ENCODE measurements around the gene SLC66A2.
A peak's percentile ranks its signal among the peaks of the same experiment; 100 is the strongest.

SLC66A2 gene

DNA sequence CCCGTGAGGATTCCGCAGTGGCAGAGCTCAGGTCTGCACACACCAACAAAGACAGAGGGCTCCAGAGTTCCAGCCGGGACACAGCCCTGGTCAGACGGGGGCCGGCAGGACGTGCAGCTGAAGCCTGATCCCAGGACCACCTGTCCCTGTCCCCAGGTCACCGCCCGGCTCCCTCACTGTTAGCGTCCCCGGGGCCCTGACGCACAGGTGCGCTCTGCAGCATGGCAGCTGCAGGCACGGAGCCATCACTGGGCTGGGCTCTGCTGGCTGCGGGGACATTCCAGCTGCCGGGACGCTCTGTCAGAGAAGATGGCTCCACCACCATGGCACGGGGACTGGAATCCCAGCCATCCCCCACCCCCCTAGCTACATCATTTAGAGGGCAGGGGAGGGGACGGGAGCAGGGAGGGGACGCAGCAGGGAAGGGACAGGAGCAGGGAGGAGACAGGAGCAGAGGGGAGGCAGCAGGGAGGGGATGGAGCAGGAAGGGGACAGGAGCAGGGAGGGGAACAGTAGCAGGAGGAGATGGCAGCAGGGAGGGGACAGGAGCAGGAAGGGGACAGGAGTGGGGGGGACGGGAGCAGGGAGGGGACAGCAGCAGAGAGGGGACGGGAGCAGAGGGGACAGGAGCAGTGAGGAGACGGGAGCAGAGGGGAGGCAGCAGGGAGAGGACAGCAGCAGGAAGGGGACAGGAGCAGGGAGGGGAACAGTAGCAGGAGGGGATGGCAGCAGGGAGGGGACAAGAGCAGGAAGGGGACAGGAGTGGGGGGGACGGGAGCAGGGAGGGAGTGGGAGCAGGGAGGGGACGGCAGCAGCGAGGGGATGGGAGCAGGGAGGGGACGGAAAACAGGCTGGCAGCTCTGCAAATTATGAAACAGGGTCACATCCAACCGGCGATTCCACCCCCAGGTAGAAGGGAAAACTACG lies 39.8 kb downstream of the SLC66A2 start:
- in situ Hi-C loops (cut with MboI; ENCODE audit: low pct_unique_long_range_greater_than_20kb, low sequenced_read_pairs): no loop called here
- no peak for DNase-seq

DNA sequence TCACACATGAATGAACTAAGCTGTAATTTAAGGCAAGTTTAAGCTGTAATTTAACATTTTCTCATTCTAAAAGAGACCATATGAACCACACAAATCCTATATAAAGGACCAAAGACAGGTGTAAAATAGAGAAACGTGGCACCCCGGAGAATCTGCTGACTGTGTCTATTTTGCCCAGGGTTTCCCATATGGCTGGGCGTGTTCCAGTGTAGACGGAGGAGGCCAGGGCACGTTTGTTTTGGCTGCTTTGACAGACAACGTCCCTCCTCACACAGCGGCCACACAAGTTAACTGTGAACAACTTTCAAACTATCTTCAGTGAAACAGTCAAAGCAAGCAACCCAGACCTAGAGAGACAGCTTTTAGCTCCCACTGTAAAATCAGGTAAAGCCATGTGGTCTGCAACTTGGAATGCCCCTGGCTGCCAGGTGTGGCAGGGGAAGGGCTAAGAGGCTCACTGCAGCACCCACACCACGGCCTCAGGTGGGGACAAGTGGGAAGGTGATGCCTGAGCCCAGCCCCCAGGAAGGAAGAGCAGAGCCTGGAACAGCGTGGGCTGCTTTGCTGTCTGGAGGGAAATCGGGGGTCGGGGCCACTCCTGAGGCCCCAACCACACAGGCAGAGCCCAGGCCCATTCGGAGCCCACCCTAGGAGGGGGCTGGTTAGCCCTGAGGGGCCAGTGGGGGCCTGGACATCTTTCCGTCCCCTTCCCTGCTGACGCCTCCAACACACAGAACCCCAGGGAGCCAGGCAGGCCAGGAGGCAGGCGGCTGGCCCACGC lies 40.7 kb downstream of the SLC66A2 start:
- in situ Hi-C loops (cut with MboI; ENCODE audit: low pct_unique_long_range_greater_than_20kb, low sequenced_read_pairs): no loop called here

DNA sequence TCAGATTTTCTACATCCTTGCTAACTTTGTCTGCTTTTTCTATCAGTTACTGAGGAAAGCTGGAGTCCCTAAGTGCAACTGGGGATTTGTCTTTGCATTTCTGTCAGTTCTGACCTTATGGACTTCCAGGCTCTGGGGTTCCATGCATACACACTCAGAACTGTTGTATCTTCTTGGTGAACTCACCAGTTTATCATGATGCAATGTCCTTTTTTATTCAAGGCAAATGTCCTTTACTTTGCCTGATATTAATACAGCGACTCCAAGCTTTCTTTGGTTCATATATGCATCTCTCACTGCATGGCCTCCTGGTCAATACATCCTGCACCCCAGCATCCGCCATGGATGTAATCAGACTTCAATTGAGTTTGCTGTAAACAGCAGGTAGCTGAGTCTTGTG lies 44.7 kb downstream of the SLC66A2 start:
- no peak for DNase-seq
- in situ Hi-C loops (cut with MboI; ENCODE audit: low pct_unique_long_range_greater_than_20kb, low sequenced_read_pairs): no loop called here

More for the DNA sequence above, 40.7 kb downstream of the SLC66A2 start:
- no peak for DNase-seq

DNA sequence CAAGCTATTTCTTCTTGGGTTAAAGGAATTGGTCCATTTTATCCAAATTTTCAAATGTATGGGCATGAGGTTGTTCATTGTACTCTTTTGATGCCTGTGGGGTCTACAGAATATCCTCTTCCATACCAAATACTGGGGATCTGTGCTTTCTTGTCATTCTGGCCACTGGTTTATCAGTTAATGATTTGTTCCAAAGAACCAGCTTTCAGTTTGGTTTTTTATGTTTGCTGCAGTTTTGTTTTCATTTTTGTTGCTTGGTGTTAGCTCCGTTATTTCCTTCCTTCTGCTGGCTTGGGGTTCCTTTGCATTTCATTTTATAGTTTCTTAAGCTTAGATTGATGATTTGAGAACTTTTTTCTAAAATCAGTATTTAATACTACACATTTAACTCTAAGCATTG lies 45.5 kb downstream of the SLC66A2 start:
- in situ Hi-C loops (cut with MboI; ENCODE audit: low pct_unique_long_range_greater_than_20kb, low sequenced_read_pairs): no loop called here
- no peak for DNase-seq

DNA sequence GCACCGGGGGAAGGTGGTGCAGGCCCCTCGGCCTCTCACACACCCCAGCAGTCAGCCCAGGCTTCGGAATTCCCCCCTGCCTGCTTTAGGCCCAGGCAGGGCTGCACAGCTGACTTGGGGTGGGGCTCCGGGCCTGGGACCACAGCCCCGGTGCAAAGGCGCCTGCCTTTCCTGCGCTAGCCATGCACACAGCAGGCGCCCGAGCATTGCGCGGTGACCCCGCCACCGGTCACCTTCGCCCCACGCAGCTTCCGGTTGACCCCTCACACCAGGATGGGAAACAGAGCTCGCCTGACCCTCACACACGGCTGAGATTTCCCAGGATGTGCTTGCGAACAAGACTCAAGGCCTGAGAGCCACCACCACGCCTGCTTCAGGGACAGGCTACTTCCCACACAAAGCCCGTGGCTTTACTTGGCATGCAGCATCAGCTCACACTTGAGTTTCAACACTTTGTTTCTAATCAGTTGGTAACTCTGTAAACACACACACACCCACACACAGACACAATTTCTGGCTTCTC lies 46.0 kb downstream of the SLC66A2 start:
- no peak for DNase-seq

DNA sequence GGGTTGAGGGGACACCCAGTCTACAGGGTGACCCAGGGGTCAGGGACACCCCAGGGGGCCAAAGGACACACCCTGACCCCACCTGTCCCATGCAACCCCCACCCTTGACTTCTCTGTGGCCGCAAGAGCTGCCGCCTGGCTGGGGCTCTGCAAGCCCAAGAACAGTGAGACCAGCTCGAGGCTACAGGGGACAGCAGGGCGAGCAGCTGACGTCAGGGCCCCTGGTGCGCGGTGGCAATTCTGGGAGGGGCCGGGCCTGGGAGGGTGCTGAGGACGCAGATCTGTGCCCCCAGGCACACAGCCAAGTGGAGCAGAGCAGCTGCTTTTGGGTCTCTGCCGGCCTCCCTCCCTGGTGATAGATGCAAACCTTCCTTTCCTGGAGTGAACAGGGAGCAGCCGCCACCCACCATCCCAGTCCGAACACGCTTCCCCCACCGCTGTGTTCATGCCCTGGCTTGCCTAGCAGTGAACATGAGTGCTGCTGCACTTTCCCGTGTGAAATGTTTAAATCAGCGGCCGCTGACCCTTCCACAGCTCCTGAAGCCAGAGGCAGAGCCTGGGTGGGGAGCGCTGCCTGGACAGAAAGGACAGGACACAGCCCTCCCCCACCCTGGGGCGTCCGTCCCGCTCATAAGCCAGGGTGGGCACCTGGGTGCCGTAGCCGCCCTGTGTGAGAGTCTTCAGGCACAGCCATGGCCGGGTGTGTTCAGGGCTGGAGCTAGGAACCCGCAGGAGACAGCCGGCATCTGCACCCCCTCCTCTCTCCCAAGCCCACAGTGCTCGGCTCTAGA lies 46.9 kb downstream of the SLC66A2 start:
- DNase-seq: no peak
- in situ Hi-C loops (cut with MboI; ENCODE audit: low pct_unique_long_range_greater_than_20kb, low sequenced_read_pairs): no loop called here

More for the DNA sequence above, 46.0 kb downstream of the SLC66A2 start:
- in situ Hi-C loops (cut with MboI; ENCODE audit: low pct_unique_long_range_greater_than_20kb, low sequenced_read_pairs): no loop called here

DNA sequence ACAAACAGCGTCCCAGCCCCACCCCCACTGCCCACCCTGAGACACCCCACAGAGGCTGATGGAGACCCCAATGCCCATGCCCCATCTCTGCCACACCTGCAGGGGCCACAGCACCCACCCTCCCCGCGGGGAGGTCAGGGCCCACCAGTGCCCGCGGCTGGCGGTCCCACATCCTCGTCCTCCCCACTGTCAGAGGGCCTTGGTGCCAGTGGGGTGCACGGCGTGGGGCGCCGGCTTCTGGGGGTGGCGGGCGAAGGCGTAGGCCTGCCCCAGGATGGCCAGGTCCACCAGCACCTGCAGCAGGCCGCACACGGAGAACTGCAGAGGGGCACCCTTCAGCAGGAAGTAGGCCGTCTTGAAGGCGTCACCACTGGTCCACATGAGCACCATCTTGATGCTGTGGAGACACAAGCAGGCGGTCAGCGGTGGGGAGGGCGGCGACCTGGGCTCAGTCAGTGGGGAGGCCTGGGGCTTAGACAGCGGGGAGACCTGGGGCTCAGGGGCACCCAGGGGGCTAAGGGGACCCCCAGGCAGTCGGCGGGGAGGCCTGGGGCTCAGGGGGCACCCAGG lies 47.6 kb downstream of the SLC66A2 start:
- no peak for DNase-seq
- in situ Hi-C loops (cut with MboI; ENCODE audit: low pct_unique_long_range_greater_than_20kb, low sequenced_read_pairs): no loop called here

DNA sequence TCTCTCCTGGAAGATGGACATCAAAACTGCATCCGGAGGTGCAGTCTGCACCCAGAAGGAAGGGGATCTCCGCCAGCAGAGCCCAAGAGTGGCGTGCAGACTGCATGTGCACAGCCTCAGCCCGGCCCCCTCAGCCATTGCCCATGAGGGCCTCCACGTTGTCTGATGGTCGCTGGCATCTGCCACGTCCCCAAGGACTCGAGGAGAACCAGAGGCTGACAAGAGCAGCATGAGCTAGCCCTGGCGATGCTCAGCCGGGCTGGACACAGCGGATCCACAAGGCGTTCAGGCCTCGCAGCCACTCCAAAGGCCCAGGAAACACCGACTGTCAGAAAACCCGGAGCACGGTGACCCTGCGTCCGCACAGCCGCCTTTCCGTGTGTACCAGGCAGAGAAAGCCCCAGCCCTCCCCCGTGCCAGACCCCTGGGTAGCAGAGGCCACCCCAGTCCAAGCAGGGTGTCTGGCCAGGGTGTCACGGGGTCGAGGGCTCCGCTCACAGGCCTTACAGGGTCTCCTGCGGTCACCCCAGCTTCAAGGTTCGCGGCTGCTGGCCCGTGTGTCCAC lies 48.3 kb downstream of the SLC66A2 start:
- no peak for DNase-seq
- in situ Hi-C loops (cut with MboI; ENCODE audit: low pct_unique_long_range_greater_than_20kb, low sequenced_read_pairs): no loop called here

DNA sequence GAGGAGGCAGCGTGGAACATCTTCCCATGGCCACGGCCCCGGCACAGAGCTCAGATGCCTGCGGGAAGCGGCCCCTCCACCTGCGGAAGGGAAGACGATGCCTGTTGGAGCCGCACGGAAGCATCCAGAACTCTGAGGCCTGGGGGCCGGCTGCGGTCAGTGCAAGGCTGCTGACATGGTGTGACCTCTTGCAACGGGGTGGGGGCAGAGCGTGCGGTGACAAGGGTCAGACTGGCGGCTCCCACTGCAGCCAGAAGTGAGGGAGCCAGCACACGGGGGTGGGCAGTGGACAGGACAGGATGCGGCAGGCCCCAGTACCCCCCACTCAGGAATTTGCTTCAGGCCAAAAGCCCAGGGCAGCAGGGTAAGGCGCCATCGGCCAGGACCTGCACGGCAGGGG lies 48.8 kb downstream of the SLC66A2 start:
- in situ Hi-C loops (cut with MboI; ENCODE audit: low pct_unique_long_range_greater_than_20kb, low sequenced_read_pairs): no loop called here
- DNase-seq: no peak

DNA sequence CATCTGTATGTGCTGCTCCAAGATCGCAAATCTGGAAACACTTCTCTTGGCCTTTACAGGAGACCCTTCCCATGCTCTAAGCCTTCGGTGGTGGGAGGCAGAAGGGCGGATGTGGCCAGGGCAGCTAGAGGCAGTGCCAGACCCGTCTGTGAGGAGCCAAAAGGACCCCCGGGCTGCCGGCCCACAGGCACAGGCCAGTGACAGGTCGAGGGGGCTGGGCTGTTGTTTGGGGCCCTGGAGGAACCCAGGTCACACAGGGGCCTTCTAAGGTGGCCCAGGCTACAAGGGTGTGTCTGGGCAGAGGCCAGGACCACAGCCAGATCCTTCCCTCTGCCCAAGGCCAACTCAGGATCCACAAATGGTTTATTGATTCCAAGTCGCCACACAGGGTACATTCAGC lies 49.4 kb downstream of the SLC66A2 start:
- in situ Hi-C loops (cut with MboI; ENCODE audit: low pct_unique_long_range_greater_than_20kb, low sequenced_read_pairs): no loop called here
- DNase-seq: no peak

DNA sequence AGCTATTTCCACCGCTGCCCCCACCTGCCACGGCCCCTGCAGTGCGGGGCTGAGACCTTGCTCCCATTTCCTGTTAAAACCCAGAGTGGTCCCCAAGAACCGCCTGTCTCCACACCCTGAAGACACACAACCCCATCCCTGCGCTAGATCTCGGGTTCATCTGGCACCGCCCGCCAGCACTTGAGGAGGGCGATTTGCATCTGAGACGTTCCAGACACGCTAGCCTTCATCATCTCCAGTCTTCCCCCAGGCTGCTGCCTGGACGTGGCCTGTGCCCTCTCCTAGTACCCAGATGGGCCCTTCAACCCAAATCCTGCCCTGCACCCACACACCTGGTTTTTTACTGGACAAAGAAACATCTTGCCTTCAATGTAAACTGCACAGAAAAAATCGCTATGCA lies 49.8 kb downstream of the SLC66A2 start:
- DNase-seq: no peak
- in situ Hi-C loops (cut with MboI; ENCODE audit: low pct_unique_long_range_greater_than_20kb, low sequenced_read_pairs): no loop called here

DNA sequence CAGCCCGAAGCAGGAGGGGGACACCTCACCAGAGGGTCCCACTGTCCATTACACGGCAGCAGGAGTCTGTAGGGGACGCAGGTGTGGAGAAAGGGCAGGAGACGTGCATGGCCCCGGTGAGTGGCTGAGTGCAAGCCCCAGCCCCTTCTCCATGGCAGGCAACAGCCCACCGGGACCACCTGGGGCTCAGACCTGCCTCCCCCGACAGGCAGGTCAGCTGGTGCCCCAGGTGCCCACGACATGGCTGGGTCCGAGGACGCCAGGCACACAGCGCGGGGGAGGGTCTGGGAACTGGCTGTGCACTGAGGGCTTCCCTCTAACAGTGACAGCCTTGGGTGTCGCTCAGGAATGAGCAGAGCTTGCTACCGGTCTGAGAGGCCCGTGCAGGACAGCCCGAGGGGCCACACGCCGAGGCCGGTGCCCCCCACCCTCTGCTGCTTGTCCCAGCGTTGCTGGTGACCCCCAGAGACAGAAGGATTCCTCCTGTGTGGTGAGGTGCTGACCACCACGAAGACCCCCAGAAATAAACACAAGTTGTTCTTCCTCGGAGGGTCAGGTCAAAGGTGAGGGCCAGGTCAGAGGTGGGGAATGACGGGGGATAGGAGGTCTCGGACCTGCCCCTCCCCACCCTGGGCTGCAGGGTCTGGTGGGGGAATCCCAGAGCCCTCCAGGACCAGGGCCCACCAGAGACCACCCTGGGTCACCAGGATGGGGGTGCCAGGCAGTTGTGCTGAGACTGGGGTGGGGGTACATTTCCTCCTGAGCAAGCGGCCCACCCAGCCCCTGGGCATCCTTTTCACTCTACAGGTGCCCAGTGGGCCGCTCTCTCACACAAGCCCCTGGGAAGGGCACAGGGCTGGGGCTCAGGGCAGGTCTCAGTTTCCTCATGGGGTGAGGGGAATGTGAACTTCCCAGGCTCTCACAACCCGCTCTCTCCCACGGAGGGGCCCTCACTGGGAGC lies 50.6 kb downstream of the SLC66A2 start:
- in situ Hi-C loops (cut with MboI; ENCODE audit: low pct_unique_long_range_greater_than_20kb, low sequenced_read_pairs): no loop called here
- no peak for DNase-seq

DNA sequence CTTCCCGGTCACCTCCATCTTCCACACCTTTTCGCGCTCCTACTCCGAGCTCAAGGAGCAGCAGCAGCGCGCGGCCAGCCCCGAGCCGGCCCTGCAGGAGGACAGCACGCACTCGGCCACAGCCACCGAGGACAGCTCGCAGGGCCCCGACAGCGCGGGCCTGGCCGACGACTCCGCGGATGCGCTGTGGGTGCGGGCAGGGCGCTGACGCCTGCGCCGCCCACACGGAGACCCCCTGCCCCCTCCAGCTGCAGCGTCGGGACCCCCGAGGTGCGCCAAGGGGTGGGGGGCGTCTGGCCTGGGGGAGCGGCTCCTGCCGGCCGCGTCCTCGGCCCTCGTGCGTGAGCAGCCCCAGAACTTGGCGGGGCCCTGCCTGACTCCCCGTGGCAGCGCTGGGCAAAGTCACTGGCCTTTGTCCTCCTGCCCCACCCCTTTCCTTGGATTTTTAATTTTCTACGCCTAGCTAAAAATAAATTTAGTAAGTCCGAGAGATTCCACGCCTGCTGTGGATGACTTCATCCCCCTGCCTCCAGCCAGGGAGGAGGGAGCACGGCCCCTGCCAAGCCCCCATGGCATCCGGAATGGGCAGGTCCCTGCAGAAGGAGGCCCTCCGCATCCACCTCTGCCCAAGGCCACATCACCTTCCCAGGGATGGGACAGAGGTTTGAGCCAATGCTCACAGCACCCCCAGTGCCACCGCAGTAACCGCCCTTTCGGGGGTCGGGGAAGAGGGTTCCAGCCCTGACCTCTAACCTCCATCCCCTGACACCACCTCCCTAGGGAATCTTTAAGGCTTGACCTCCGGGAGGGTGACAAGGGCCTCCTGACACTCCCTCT lies 51.6 kb downstream of the SLC66A2 start:
- in situ Hi-C loops (cut with MboI; ENCODE audit: low pct_unique_long_range_greater_than_20kb, low sequenced_read_pairs): no loop called here
- DNase-seq: no peak

DNA sequence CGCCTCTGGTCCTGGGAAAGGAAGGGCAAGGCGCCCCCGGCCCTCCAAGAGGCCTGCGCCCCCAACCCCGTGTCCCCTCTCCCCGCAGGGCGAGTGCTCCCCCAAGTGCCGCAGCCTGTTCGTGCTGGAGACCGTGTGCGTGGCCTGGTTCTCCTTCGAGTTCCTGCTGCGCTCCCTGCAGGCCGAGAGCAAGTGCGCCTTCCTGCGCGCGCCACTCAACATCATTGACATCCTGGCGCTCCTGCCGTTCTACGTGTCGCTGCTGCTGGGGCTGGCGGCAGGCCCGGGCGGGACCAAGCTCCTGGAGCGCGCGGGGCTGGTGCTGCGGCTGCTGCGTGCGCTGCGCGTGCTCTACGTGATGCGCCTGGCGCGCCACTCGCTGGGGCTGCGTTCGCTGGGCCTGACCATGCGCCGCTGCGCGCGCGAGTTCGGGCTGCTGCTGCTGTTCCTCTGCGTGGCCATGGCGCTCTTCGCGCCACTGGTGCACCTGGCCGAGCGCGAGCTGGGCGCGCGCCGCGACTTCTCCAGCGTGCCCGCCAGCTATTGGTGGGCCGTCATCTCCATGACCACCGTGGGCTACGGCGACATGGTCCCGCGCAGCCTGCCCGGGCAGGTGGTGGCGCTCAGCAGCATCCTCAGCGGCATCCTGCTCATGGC lies 52.4 kb downstream of the SLC66A2 start:
- in situ Hi-C loops (cut with MboI; ENCODE audit: low pct_unique_long_range_greater_than_20kb, low sequenced_read_pairs): no loop called here

DNA sequence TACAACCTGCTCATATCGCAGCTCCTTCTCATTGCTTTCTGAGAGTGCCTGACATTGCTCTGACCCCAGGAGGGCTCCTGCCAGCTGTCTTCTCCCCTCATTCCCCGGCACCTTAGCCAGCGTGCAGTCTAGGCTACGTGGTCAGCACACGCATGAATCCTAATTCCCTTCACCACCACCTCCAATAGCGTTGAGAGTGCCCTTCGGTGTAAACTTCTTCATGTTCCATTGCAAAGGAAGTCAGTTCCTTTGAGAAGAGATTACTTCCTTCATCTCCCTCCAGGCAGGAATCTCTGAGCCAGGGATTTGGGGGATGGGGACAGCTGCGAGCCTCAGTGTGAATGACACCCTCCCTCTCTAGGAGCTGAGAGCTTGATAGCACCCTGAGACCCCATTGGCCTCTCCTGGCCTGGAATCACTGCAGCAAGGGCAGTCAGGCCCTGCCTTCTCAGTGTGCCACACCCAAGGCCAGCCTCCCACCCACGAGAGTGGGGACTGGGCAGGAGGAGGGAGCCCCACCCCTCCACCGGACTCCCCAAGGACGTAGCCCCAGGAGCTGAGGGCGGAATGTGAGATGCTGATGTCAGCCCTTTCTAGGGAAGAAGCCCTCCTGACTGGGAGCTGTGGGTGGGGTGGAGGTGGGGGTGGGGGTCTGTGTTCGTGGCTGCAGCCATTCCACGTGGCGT lies 53.4 kb downstream of the SLC66A2 start:
- in situ Hi-C loops (cut with MboI; ENCODE audit: low pct_unique_long_range_greater_than_20kb, low sequenced_read_pairs): no loop called here
- no peak for DNase-seq

More for the DNA sequence above, 52.4 kb downstream of the SLC66A2 start:
- DNase-seq: no peak

DNA sequence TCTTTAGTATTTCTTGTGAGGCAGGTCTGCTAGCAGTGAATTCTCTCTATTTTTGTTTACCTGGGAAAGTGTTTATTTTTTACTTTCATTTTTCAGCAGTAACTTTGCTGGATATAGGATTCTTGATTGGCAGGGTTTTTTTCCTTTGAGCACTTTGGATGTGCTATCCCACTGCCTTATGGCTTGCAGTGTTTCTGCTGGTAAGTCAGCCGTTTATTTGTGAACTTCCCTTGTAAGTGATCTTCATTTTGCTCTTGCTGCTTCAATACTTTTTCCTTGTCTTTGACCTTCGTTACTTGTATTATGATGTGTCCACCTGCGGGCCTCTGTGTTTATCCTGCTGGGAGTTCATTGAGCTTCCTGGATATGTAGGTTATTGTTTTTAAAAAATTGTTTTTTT lies 54.7 kb downstream of the SLC66A2 start:
- in situ Hi-C loops (cut with MboI; ENCODE audit: low pct_unique_long_range_greater_than_20kb, low sequenced_read_pairs): no loop called here
- peak; percentile 7 for DNase-seq

All from KBM-7 (cell line).